RWPE1 (cell line): ENCODE results near the gene PRKAR2B.

Experiments used
- CTCF ChIA-PET: fragments of 350-600 bp; sonication (Branson Sonifier 250); formaldehyde crosslinking; extraction: SDS; loops from one replicate; lab custom pipeline; 2021; lab: Yijun Ruan, JAX
- POLR2A ChIA-PET: fragments of 400-600 bp; formaldehyde crosslinking; extraction: SDS; loops from one replicate; lab custom pipeline; 2020; ENCODE audit warnings: antibody characterized with exemption; ENCODE audit not compliant: low non-redundant PET; lab: Yijun Ruan, JAX
- DNase-seq: peaks from one replicate; pipeline ENCODE4 v3.0.0; 2012; ENCODE audit warnings: low spot score
- H3K27ac ChIP-seq: fragments of 450-650 bp; 2 replicates; pipeline ENCODE4 v1.5.1; 2017
- TF ChIP-seq, protein P1 (sequence below): fragments of 450-650 bp; conservative IDR thresholded peaks from 2 replicates; pipeline ENCODE4 v1.5.1; 2017; ENCODE audit warnings: low read depth, mild to moderate bottlenecking

PRKAR2B gene

DNA sequence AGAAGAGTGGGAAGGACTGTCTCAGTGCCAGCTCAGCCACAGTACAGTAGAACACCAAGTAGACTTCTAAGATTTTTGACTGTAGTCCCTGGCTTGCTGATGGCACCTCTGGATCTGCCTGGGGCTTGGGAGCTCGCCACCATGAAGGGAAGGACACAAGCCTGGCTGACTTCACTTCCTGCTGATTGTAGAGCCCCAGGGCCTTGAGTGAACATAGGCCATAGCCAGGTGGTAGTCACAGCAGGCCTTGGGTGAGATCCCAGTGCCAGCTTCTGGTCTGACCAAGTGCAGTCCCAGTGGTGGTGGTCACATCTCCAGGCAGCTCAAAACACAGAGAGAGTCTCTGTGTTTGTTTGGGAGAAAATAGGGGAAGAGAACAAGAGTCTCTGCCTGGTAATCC lies 66.7 kb downstream of the PRKAR2B start:
- POLR2A ChIA-PET, result no interaction called here
- CTCF ChIA-PET, result interaction anchor here (0.9 kb wide), 1 partner anchor 87 kb away, joined by 3 read pairs; no protein-coding TSS in a partner anchor
- H3K27ac ChIP-seq, result no peak overlapping the region
- TF ChIP-seq, protein P1, sequence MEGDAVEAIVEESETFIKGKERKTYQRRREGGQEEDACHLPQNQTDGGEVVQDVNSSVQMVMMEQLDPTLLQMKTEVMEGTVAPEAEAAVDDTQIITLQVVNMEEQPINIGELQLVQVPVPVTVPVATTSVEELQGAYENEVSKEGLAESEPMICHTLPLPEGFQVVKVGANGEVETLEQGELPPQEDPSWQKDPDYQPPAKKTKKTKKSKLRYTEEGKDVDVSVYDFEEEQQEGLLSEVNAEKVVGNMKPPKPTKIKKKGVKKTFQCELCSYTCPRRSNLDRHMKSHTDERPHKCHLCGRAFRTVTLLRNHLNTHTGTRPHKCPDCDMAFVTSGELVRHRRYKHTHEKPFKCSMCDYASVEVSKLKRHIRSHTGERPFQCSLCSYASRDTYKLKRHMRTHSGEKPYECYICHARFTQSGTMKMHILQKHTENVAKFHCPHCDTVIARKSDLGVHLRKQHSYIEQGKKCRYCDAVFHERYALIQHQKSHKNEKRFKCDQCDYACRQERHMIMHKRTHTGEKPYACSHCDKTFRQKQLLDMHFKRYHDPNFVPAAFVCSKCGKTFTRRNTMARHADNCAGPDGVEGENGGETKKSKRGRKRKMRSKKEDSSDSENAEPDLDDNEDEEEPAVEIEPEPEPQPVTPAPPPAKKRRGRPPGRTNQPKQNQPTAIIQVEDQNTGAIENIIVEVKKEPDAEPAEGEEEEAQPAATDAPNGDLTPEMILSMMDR, result no peak
- DNase-seq, result no peak

DNA sequence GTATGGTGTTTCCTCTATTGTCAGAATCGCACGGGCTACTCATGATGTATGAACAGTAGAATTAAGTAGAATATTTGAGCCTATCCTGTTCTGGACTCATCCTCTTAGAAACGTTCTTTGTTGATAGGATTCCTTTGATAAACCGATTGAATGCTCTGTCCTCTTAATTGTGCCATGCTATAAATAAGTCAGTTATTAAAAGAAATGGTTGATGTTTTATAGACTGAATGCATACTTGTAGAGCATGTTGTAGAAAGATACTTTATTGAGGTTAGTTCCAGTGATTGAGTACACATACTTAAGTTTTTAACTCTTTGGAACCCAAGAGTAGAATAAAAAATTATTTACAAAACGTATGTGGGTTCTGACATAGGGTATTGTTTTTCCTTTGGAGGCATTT lies 69.4 kb downstream of the PRKAR2B start:
- no peak overlapping the region for H3K27ac ChIP-seq
- TF ChIP-seq, protein P1, result no peak
- ChIA-PET POLR2A (no interaction called here), CTCF (no interaction called here)
- no peak for DNase-seq

DNA sequence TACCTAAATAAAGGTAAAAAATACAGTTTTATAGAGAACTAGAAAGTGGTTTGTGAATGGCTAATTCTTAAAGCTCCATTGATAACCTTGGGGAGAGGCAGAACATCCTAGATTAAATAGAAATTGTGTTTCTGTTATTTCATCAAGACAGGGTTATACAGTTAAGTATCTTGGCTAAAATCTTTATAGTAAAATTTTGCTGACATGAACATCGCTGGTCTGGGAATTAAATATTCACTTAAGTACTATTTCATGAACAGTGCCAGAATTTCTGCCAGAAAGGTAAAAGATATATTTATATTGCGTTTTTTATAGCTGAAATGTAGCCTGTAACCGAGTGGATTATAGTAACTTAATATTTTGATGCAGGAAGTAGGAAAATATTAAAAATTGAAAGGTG lies 70.6 kb downstream of the PRKAR2B start:
- CTCF ChIA-PET, result interaction anchor here (0.6 kb wide), 1 partner anchor 24 kb away, joined by 6 read pairs; no protein-coding TSS in a partner anchor
- POLR2A ChIA-PET, result no interaction called here
- TF ChIP-seq, protein P1, result no peak
- no peak overlapping the region for H3K27ac ChIP-seq
- no peak for DNase-seq

DNA sequence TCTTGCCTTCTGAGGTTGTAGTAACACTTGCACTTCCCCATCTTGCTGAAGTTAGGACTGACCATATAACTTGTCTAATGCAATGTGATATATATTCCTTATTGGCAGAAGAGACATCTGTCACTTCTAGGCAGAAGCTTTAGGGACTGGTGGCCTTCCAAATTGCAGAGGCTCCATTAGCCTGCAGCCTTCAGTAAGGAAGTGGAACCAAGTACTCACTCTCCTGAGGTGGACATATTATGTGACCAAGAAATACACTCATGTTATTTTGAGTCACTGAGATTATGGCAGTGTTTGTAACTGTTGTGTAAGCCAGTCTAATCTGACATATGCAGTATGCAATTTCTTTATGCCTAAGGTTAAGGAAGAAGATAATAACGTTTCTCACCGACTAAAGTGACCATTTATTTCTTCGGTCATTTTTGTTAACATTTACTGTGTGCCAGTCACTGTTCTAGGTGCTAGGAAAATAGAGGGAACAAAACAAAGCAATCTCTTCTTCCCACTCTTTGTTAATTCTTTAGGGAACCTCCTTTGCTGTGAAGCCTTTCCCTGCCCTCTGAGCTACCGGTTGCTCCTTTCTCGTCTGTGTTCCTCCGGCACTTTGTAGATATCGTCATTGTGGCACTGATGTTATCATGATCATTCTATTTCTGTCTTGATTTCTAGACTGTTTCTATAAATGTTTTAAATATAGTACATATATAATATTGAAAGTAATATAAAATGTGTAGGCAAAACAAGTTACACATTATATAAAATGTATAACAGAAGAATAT lies 71.4 kb downstream of the PRKAR2B start:
- no peak overlapping the region for H3K27ac ChIP-seq
- ChIA-PET CTCF (interaction anchor here (0.6 kb wide), 1 partner anchor 23 kb away, joined by 6 read pairs; no protein-coding TSS in a partner anchor), POLR2A (no interaction called here)
- TF ChIP-seq, protein P1, result no peak
- DNase-seq, result no peak

DNA sequence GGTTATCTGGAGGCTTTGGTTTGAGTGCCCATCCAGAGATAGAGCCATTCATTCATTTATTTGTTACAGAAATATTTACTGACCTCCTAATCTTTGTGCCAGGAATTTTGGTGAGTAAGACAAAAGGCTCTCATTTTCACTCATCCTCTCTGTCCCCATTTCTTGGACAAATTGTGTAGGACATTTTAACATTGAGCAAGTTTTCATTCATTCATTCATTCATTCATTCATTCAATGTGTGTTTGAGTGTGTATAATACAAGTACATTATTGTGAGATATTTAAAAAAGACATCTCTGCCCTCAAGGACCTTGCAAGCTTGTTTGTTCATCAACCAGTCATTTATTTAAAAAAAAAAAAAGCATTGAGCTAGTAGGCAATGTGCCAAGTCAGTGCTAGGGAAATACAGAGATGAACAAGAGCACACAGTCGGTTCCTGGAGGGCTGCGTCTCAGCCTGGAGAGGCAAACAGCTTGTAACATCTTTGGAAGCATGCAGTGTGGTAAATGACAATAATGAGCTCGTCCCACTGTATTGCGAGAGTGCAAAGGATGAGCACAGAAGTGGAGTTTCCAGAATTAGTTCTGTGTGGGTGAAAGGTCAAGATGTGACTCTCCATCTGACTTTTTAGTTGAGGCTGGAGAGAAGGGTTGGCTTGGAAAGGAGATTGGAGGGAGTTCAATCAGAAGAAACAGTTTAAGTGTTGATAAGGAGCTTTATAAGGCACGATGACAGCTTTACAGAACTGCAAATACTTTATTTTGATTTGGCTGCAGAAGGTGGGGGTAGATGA lies 73.8 kb downstream of the PRKAR2B start:
- no peak overlapping the region for H3K27ac ChIP-seq
- TF ChIP-seq, protein P1, result no peak
- ChIA-PET POLR2A (no interaction called here), CTCF (no interaction called here)
- no peak for DNase-seq

DNA sequence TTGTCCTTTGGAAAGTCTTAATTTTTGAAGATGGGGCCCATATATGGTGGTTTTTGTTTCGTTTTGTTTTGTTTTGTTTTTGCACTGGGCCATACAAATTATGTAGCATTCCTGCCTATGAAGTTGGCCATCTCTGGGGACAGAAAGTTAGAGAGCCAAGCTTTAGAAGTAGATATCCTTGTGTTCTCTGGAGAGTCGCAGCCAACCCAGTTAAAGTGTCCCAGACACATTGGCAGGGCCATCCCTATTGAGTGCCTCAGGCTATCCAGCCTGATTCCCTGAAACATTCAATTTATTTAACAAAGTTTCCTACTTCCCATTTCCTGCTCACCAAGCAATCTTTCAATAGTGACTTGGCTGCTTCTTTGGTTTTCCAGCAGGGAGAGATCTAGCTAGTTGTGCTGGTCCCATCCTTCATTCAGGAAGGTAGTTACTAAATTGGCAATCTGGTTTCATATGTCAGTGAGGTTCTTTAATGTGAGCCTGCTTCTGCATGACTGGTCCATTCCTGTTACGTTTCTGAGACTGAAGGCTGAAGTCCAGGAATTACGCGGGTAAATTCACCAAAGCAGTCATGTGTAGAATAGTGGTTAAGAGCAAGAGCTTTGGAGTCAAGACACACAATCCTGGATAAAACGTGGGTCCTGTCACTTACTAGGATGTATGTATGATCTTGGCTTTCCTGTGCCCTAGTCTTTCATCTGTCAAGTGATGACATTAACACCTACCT lies 75.0 kb downstream of the PRKAR2B start:
- no peak overlapping the region for H3K27ac ChIP-seq
- ChIA-PET POLR2A (no interaction called here), CTCF (no interaction called here)
- DNase-seq, result no peak
- TF ChIP-seq, protein P1, result no peak
